COLO668 (cell line): ENCODE data around the gene TSPEAR.

Source experiments
- DNase-seq: peaks from one replicate; lab custom pipeline; 2025; ENCODE audit not compliant: unreplicated experiment; lab: John Stamatoyannopoulos, UW

Gene TSPEAR

DNA sequence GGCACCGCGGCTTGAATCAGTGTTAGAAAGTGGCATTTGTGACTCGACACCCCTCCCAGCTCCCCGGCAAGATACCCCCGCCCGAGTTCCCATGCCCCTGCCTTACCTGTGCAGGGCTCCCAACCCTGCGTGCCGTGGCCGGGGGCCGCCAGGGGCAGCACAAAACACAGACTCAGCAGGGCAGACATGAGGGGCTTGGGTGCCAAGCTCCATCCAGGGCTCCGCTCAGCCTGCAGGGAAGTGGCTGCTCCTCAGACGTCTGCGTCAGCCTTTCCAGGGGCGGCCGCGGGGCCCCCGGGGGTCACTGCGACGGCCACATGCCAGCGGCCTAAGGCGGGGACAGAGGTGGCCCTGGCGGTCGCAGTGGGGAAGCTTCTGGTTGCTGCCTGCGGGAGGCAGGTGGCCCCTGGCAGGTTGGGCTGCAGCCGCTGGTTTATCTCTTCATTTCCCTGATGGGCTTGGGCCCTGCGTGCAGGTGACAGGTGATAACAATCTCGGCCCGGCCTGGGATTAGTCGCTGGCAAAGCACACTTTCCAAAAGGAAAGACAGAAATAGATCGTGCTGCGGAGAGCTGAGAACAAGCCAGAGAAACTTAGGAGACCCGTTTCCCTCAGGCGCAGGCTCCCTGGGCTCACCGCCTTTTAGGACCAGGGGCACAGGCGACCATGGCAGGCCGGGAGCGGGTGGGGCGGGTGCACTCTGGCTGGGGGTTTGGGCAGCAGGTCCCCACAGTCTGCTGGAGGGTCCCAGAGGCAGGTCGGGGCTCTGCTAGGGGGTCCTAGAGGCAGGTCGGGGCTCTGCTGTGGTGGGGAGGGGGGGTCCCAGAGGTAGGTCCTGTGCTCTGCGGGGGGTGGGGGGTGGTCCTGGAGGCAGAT lies at the start of gene TSPEAR:
Gene TSPEAR, minus strand, starts transcription at position 246 of the 876 bp plus-strand sequence. Its CDS starts 58 bp downstream, at position 188.
- DNase-seq, result peak; percentile 93

DNA sequence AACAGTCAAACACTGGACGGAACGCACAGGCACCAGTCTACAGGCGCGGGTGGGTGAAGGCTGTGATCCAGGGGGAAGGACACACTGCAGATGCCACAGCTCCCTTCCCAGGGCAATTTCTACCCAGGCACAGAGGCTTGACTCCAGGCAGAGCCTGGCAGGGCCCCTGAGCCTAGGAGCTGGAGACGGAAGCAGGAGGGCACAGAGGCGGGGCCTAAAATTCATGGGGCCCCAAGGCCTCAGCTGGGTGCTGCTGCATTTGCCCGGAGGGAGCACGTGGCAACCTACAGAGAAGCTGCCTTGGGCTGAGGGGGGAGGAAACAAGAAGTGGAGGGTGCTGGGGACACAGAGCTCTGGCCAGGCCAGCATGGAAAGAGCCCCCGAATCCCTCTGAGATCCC lies 49.0 kb upstream of the TSPEAR start:
- DNase-seq, result no peak

DNA sequence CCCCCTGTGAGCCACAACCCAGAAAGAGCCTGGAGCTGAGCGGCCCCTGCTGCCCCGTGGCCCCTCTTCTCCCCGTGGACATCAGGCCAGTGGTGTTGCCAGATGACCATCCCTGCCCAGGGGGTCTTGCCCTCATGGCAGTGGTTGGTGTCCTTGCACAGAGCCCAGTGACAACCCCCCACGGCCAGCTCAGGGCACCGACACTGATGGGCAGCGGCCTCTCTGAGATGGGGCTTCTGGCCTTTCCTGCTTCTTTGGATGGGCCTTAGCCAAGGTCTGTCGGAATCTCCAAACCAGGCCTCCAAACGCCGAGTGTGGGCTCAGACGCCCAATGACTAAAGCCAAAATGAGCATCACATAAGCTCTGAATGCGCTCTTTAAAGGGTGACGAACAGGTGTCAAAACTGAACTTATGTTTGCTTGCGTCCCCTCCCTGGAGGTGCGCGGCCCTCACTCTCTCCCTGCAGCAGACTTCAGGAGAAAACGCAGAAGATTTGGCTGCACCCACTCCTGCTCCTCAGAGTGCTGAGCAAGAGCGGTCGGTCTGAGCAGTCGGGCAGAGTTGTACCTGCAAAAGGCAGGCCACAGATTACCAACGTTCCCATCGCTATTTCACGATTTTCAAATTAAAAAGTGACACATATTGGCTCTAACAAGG lies 48.4 kb upstream of the TSPEAR start:
- DNase-seq, result no peak

DNA sequence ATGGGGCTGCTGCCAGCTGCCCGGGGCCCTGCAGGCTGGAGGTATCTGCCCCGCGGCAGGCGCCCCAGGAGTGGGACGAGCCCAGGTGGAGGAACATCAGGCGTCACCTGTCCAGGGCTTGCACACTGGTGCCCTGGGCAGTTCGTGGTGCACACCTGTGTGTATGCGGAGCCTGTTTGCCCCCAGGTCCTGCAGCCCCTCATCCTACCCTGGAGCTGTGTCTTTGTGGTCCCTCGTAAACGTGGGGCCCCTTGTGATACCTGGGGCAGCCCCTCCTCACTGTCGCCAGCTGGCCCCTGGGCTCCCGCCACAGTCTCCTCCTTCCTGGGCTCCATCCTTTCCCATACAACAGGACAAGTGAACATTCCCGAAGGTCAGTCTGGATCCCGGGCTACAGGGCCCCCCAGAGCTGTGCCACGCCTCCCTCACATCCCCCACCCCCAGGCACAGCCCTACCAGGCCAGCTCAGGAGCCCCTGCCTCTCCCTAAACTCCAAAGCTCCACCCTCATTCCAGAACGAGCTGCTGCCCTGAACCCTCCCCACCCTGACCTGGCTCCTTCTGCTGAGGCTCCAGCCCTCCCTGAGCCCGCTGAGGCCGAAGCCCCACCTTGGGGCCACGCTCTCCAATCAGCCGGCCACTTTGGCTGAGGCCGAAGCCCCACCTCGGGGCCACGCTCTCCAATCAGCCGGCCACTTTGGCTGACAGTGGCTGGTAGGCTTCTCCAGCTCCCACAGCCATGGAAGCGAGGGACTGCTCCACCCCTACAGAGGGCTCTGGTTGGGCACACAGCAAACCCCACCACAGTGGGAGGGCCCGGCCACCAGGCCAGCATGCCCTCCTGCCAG lies 47.6 kb upstream of the TSPEAR start:
- peak; percentile 36 for DNase-seq

DNA sequence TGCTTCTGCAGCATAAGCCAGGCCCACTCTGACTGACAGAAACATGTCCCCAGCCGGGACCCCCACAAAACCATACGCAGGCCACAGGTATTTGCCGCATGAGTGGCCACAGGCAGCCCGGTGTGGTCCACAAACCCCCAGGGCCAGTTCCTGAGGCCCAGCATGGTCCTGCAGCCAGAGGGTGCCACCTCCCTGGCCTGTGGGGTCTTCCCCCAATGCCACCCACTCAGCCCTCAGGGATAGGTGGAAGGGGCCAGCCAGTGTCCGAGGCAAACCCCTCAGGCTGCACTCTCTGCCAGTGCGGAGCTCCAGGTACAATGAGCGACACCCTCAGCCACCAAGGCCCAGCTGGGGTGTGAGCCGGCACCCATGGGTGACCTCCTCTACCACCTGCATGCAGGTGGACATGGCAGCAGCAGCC lies 46.8 kb upstream of the TSPEAR start:
- no peak for DNase-seq

DNA sequence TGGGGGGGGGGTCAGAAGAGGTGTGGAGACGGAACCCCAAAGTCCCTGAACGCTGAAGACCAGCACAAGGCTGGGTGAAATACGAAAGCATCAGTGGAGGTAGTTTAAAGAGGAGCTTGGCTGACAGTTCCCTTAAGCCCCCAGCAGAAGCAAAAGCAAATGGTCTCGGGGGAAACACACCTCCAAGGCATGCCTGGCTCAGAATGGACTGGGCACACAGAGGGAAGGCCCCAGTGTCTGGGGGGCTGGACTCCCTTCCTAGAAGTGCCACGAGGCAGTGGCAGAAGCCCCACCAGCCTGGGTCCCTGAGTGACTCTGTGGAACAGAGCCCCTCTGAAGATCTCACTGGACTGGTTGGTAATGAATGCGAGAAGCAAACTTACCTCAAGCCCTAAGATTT lies 46.4 kb upstream of the TSPEAR start:
- no peak for DNase-seq

DNA sequence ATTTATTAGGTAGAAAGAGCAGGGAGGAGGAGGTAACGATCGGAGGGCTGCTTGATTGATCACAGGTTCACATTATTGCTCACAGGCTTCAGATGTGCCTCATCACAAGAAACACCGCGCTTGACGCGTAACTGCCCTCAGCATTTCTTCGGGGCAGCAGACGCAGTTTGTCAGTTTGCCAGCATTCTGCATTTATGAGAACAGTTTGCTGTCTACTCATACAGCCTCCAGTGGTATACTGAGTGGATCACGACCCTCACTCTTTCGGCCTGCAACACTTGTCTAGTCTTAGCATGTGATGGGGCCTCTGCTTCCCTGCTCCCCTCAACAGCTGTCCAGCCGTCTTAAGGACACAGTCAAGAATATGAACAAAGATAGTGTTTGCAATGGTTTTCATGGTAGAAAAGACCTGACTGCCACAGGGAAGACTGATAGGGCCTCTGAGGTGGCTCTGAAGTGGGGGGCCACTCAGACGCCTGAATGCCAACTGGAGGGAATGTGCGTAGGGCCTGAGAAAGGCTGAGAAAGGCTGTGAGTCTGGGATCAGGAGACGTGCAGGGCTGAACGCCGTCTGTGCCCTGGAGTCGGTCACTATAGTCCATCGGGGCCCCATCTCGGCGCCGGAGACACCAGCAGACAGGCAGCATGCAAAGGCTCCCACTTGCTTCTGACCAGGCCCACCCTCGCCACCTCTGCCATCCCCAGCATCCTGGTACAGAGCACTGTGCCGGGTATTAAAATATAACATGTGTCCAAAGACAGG lies 45.2 kb upstream of the TSPEAR start:
- DNase-seq, result no peak

DNA sequence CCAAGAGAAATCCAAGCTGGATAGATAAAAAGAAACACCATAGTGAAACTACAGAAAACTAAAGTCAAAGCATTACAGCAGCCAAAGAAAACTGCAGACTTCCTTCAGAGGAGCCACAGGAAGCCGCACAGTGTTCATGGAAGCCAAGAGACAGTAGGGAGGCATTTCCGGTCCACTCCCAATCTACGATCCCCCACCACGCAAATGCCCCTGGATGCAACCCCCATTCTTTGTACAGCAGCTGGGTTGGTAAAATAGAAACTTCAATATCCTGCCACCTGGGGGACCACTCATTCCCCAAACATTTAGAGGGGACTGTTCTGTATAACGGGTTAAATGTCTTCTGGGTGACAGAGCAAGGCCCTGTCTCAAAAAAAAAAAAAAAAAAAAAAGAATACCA lies 43.9 kb upstream of the TSPEAR start:
- peak; percentile 25 for DNase-seq

DNA sequence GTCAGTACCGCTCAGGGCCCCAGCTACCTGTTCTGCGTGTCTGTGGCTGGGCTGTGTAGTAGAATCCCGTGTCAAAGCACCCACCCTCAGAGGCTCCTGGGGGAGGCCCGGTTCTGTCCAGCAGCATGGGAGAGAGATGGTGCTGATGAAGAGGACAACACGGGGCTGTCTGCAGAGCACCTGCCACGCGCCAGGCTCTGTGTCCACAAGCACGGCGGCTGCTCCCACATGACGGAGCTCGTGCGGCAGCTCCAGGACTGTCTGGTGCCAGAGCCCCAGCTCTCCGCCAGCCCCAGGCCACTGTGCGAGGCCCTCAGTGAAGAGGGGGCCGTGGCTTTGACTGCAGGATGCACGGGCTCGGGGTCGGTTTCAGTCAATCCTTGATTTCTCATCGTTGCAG lies 42.0 kb upstream of the TSPEAR start:
- peak; percentile 54 for DNase-seq

DNA sequence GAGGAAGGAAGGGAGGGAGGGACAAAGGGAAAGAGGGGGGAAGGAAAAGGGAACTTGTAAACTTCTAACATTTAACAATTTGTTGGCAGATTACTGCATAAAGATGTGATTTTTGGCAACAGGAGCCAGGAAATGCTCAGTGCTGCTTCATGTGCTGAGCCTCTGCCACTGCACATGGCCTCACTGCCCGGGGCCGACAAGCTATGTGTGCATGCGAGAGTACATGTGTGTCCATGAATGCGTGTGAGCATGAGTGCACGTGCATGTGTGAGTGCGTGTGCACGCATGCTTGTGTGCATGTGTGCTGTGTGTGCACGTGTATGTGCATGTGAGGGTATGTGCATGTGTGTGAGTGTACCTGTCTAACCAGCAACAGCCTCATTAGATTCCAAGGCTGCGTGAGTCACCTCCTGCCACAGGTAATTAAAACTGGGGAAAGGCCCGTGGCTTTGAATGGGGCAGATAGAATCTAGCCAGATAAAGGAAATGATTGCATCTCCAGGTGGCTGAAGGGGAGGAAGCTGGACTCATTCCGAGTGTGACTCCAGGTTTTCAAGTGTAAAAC lies 41.4 kb upstream of the TSPEAR start:
- DNase-seq, result peak; percentile 63

DNA sequence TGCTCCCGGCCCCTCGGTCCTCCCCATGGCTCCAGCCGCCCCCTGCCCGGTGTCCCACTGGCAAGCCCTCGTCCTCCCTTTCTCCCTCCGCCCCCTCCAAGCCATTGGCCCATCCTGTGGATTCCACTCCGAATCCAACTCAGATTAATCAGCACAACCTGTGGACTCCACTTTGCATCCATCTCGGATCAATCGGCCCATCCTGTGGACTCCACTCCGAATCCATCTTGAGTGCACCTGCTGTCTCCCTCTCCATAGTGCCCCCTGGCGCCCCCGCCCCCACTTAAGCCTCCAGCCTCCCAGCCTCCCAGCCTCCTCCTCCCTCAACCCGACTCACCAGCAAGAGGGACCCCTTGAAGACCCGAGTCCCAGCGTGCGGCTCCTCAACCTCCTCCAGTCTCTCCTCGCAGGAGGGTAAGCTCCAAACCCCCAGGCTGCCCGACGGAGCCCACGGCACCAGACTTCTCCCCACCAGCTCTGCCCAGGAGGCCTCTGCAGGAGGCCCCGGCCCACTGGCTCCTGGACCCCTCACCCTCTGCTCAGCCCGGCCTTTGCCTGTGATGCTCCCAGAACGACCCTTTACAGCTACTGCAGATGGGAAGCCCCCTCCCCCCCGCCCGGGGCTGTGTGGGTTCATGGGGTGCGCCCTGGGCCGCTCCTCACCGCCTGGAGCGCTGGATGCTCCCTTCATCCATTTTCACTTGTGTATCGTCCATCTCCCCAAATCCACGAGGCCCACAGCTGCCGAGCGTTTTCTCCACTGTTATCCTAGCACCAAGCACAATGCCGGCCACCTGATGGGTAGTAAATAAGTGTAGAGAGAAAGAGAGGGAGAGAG lies 40.6 kb upstream of the TSPEAR start:
- DNase-seq, result no peak

DNA sequence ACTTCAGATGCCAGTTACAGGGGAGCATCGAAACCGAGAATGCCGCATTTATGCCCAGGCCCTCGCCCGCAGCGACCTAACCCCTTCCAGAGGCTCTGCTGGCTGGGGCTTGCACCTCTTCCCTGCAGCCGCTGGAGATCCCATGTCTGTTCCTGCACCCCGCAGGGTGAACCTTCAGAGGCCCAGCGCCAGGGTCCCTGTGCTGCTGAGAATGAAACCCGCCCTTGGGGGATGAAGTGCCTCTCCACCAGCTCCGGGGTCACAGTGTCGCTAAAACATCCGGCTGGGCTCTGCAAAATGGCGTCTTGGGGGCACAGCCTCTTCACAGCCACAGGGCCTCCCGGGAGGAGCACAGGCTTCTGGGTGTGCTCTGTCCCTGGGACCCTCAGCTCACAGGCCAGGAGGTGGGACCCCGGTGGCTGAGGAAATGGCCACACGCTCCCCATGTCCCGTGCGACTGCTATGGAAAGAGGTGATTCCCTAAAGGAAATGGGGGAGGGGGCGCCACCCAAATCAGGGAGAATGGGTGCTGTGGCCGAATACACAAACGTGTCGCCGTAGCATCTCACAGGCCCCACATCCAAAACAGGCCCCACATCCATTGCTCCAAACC lies 39.9 kb upstream of the TSPEAR start:
- no peak for DNase-seq

DNA sequence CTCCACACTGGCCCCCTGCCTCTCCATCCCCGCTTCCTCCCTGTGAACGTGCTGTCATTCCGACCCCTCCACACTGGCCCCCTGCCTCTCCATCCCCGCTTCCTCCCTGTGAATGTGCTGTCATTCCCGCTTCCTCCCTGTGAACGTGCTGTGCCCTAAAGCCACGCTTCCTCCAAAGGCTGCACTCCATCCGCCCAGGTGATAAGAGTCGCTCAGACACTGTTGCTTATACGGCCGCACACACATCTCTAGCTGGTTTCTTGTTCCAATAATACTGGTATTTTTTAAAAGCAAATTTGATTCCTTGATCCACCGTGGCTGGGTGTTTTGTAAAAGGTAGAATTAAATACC lies 39.3 kb upstream of the TSPEAR start:
- DNase-seq, result no peak

DNA sequence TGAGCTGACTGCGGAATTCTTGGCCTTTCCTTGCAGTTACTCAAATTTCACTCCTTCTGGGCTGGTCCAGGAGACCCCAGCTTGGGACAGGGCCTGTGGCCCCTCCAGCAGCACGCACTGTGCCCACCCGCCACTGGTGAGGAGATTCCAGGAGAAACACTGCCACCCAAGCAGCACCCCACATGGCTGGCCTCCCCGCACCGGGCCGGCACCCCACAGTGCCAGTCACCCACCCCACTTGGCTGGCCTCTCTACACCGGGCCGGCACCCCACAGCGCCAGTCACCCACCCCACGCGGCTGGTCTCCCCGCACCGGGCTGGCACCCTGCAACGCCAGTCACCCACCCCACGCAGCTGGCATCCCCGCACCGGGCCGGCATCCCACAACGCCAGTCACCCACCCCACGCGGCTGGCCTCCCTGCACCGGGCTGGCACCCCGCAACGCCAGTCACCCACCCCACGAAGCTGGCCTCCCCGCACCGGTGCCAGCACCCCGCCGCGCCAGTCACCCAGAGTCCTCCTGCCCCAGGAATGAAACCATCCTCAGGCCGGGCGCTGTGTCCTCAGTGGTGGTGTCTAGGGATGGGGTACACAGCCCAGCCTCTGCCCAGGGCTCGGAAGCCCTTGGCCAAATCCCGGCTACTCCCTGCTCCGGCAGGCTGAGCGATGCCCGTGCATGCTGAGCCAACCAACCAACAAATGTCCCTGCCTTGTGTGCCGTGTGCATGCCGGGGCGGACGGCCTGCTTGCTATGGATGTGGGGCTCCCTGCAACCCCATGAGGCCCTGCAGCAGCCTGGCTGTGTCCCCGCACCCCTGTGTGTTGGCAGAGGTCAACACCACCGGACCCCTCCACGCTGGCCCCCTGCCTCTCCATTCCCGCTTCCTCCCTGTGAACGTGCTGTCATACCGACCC lies 38.6 kb upstream of the TSPEAR start:
- no peak for DNase-seq

DNA sequence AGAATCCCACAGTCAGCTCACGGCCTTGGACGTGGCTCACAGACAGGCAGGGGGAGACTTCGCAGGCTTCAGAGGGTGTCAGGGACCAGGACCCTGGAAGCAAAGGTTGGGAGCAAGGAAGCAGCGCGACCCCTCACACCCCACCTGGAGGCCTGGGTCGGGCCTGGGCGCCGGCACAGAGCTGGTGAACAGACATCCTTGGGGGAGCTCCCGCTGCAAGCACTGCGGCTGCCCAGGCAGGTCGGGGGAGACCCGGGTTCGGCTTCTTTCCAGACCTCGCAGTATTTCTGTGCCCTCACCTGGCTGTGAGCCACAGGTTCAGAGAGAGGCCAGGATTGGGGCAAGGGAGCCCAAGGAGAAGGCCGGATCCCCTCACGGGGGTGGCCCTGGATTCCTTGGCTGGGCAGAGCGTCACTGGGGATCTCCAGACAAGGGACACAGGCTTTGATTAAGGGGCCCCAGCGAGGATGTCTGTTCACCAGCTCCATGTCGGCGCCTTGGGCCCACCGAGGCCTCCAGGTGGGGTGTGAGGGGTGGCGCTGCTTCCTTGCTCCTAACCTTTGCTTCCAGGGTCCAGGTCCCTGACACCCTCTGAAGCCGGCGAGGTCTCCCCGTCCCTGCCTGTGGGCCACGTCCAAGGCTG lies 37.9 kb upstream of the TSPEAR start:
- DNase-seq, result no peak

DNA sequence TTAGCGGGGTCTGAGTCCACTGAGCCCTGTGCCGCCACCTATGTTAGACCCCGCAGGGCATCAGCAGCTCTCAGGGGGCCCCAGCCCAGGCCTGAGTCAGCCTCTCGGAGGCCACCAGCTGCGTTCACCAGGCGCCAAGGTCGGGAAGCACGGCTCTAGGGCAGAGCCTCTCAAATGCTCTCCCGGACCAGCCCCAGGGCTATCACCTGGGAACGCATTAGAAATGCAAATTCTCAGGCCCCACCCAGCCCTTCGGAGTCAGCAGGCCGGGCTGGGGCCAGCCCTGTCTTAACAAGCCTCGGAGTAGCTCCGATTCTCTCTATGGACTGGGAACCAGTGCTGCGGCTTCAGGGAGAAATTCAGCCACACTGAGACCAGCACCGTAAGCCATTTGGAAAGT lies 37.2 kb upstream of the TSPEAR start:
- DNase-seq, result peak; percentile 78

DNA sequence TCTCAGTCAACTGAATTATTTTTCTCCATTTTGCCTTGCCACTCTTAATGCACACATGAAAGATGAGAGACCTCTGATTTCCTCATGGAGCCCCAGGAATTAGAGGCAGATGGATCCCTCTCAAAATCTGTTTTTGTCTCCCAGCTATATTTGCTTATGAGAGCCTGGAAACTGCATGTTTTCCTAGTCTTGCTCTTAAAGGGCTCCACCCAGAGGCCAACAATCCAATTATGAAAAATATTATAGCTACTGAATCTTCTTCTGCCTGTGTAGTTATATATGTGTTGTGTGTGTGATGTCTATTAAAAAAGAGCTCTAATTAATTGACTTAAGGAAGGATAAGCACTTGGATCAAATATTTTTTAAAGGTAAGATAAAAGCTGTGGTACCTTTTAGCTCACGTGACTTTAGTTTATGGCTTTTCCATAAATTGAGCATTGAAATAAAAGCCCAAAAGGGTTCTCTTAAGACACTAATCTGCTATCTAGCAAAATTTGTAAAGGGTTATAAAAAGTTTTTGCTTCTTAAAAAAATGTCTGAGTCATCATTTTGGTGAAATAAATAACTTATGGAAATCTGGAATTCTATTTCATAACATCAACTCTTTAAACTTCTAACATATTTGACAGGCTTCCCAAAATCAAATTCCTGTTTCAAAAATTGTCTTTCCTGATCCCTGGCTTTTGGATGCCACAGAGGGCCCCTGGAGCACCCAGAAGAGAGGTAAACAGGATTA lies 31.2 kb upstream of the TSPEAR start:
- DNase-seq, result peak; percentile 26
